Testis (tissue), 3 donors: ENCODE measurements around the gene RASIP1. TPM values are rescaled to one million over a fixed set of nuclear protein-coding genes. Genes with fewer than 3 reads are reported as not detected.

Source experiments
- DNase-seq: peaks from one replicate; pipeline ENCODE4 v3.0.0-alpha.2; 2019
- H3K27ac ChIP-seq, 2 donors: fragments of 200-600 bp; sonication (generic); one replicate each; pipeline ENCODE4 v1.5.1; 2019
- H3K27me3 ChIP-seq: fragments of 200-600 bp; sonication (generic); one replicate; pipeline ENCODE4 v1.5.1; 2019
- H3K36me3 ChIP-seq: fragments of 200-600 bp; sonication (generic); one replicate; pipeline ENCODE4 v1.5.1; 2017; ENCODE audit warnings: low read depth; ENCODE audit errors: missing control alignments
- H3K4me1 ChIP-seq: fragments of 200-600 bp; sonication (generic); one replicate; pipeline ENCODE4 v1.5.1; 2019
- H3K4me3 ChIP-seq, 2 donors: fragments of 200-600 bp; sonication (generic); one replicate each; pipeline ENCODE4 v1.5.1; 2017 to 2019
- H3K9me3 ChIP-seq: fragments of 200-600 bp; sonication (generic); one replicate; pipeline ENCODE4 v1.5.1; 2017
- CTCF ChIP-seq, 3 experiments: fragments of 450-650 bp in 2 of 3; fragments of 200-600 bp in 1 of 3; sonication (generic) in 1 of 3; IDR thresholded peaks; one replicate each; pipeline ENCODE4 v1.5.1; 2016 to 2019; ENCODE audit warnings: antibody characterized with exemption in 3 of 3, mild to moderate bottlenecking in 2 of 3, moderate library complexity in 1 of 3
- POLR2A ChIP-seq: fragments of 450-650 bp; IDR thresholded peaks from one replicate; pipeline ENCODE4 v1.6.1; 2017; ENCODE audit warnings: antibody characterized with exemption, mild to moderate bottlenecking, moderate library complexity
- WGBS, 2 donors: methylation state at CpG; one replicate each; pipeline ENCODE4 v1.1.5; 2018; 5-methylcytosine and 5-hydroxymethylcytosine counted together
- intact Hi-C: fragments of 100-400 bp; cut with DNase I; formaldehyde crosslinking; loops from one replicate; pipeline ENCODE4 v1.15.1; 2023; ENCODE audit warnings: low total_unique reads
- polyA plus RNA-seq: library from polyadenylated mRNA; stranded (reverse); fragments of 350-450 nt; fragmentation: Illumina TruSeq; extraction: RNeasy Lipid Tissue Mini Kit (QIAGEN cat#74804); gene quantifications from one replicate; pipeline ENCODE4 v1.2.3, GENCODE V29; 2014; ENCODE audit warnings: low read depth, low replicate concordance; ENCODE audit not compliant: insufficient read depth
- total RNA-seq, 2 donors: library from RNA; depleted of rRNA; stranded (reverse); fragments of >200 nt; gene quantifications; one replicate each; pipeline ENCODE4 v1.2.3, GENCODE V29; 2016

RASIP1 gene
- total and polyA plus RNA-seq, 3 donors from 2014 or later: 8.8 to 21.4 (median 11.2) TPM

- intact Hi-C loops: no loop called here
- 73 to 88% methylated on average over 5 of the region's 5 CpGs for whole genome bisulfite sequencing, 2 donors
- Histone ChIP-seq H3K9me3 (no peaks in the 10 kb centered on the region), H3K27me3 (no peaks in the 10 kb centered on the region), H3K4me1 (peaks cover 19% of the 10 kb centered on the region), H3K4me3 (no peak overlapping the region), H3K36me3 (no peaks in the 10 kb centered on the region), H3K27ac (no peak overlapping the region)
- DNase-seq: no peak
- TF ChIP-seq CTCF (IDR thresholded peaks at IDR 0.05): no peak
- TF ChIP-seq POLR2A: no peak
These were observed 15.4 kb upstream of the RASIP1 start for GRCh38 chr19:48755787-48756186.

- DNase-seq: no peak
- Histone ChIP-seq H3K27ac (peak within 1 kb of the TSS; percentile 24 to 71), H3K9me3 (no peaks in the 10 kb centered on the region), H3K4me3 (no peak within 1 kb of the TSS), H3K4me1 (peaks cover 19% of the 10 kb centered on the region), H3K27me3 (no peaks in the 10 kb centered on the region), H3K36me3 (no peaks in the 10 kb centered on the region)
- WGBS, 2 donors: 75 to 80% methylated on average over 3 to 4 of the region's 4 CpGs
- TF ChIP-seq POLR2A: no peak
- no peak for TF ChIP-seq CTCF (IDR thresholded peaks at IDR 0.05)
- intact Hi-C loops: no loop called here
These were observed 14.8 kb upstream of the RASIP1 start, which contains the start of gene FGF21 for GRCh38 chr19:48755084-48755641. FGF21 (plus strand) TSS chr19:48755524; CDS start chr19:48756237, 713 bp downstream.

- H3K4me1 ChIP-seq: peaks cover 23% of the 10 kb centered on the region
- H3K36me3 ChIP-seq: no peaks in the 10 kb centered on the region
- intact Hi-C loops: no loop called here
- 7 to 45% methylated on average over 2 to 46 of the region's 73 CpGs for WGBS, 2 donors
- H3K9me3 ChIP-seq: no peaks in the 10 kb centered on the region
- H3K27me3 ChIP-seq: no peaks in the 10 kb centered on the region
- H3K4me3 ChIP-seq: peak within 1 kb of the TSS; percentile 17 to 54
- H3K27ac ChIP-seq: peak within 1 kb of the TSS in 1 of 2 donors; percentile 71
- TF ChIP-seq CTCF (IDR thresholded peaks at IDR 0.05): no peak
- no peak for TF ChIP-seq POLR2A
- peak; percentile 64 for DNase-seq
These were observed 12.3 kb upstream of the RASIP1 start, which contains the start of gene FUT1 for GRCh38 chr19:48752496-48753365. FUT1 (minus strand) TSS chr19:48752641; CDS start chr19:48751281, 1,360 bp downstream.

- DNase-seq: no peak
- Histone ChIP-seq H3K9me3 (no peaks in the 10 kb centered on the region), H3K36me3 (no peaks in the 10 kb centered on the region), H3K27ac (peak overlapping the region in 1 of 2 donors; percentile 71), H3K27me3 (no peaks in the 10 kb centered on the region), H3K4me3 (peak overlapping the region; percentile 17 to 54), H3K4me1 (peaks cover 27% of the 10 kb centered on the region)
- intact Hi-C loops: no loop called here
- 15 to 29% methylated on average over 20 of the region's 20 CpGs for WGBS, 2 donors
- TF ChIP-seq CTCF (IDR thresholded peaks at IDR 0.05) (no peak), POLR2A (no peak)
These were observed 11.6 kb upstream of the RASIP1 start for GRCh38 chr19:48751845-48752495.
